ENCODE measurements around the gene FSTL1. TPM values are rescaled to one million over a fixed set of nuclear protein-coding genes. Genes with fewer than 3 reads are reported as not detected.

The FSTL1 gene
- total and polyA plus RNA-seq, 2 experiments from 2014 or later: 50.8 to 258 TPM

GRCh38 chr3:120432150-120432860, 18.5 kb downstream of the FSTL1 start:
- Mint-ChIP-seq H3K27ac (peak overlapping the region; percentile 79), H3K27me3 (ENCODE audit: insufficient read depth, low read depth, poor library complexity) (peaks cover 4% of the 10 kb centered on the region), H3K36me3 (ENCODE audit: low read depth) (peaks cover 60% of the 10 kb centered on the region), H3K4me1 (peaks cover 61% of the 10 kb centered on the region), H3K4me3 (no peak overlapping the region), H3K9me3 (no peaks in the 10 kb centered on the region; the same call in 2 of the 3 replicates)
- no peaks in the 10 kb centered on the region for H3F3A ChIP-seq (replicated peaks; ENCODE audit: low read depth)
- peak overlapping the region; percentile 67 for H3K27ac ChIP-seq (ENCODE audit: low read depth)
- no peak overlapping the region for H3K4me3 ChIP-seq
- peak overlapping the region; percentile 1 for H3K4me2 ChIP-seq
- H3K79me2 ChIP-seq (replicated peaks; ENCODE audit: insufficient read depth): peaks cover 57% of the 10 kb centered on the region
- peak; percentile 91 for DNase-seq (ENCODE audit: low spot score)
- peaks cover 23% of the 10 kb centered on the region for H3K4me1 ChIP-seq (ENCODE audit: insufficient read depth)
- peak; percentile 81 for ATAC-seq
- H3K9me2 ChIP-seq (ENCODE audit: insufficient read depth): no peaks in the 10 kb centered on the region
- 0 out of 2 replicates have a peak, but pooled peaks have one; percentile 20 for TF ChIP-seq CREB1 (CRISPR knock-in tag; IDR thresholded peaks at IDR 0.05; ENCODE audit: low read depth)
- no peak for TF ChIP-seq ETS1 (IDR thresholded peaks at IDR 0.05)
- TF ChIP-seq ZNF331 (CRISPR knock-in tag; IDR thresholded peaks at IDR 0.05; ENCODE audit: low read depth): no peak
- H4K20me1 ChIP-seq (replicated peaks; ENCODE audit: insufficient read depth): peaks cover 10% of the 10 kb centered on the region
- H2AFZ ChIP-seq: no peak overlapping the region
- no peaks in the 10 kb centered on the region for H3K27me3 ChIP-seq (ENCODE audit: insufficient read depth)
- peaks cover 17% of the 10 kb centered on the region; the same call in 1 of the 2 replicates for H3K36me3 ChIP-seq (ENCODE audit: insufficient read depth)

- H3K27me3 Mint-ChIP-seq (ENCODE audit: insufficient read depth, low read depth, poor library complexity): peaks cover 4% of the 10 kb centered on the region
- peaks cover 44% of the 10 kb centered on the region for H3K4me1 Mint-ChIP-seq
- Histone ChIP-seq H3F3A (replicated peaks; ENCODE audit: low read depth) (no peaks in the 10 kb centered on the region), H4K20me1 (replicated peaks; ENCODE audit: insufficient read depth) (peaks cover 16% of the 10 kb centered on the region), H3K4me2 (no peak overlapping the region), H3K79me2 (replicated peaks; ENCODE audit: insufficient read depth) (peaks cover 43% of the 10 kb centered on the region), H3K27me3 (ENCODE audit: insufficient read depth) (no peaks in the 10 kb centered on the region), H3K4me3 (no peak overlapping the region), H3K4me1 (ENCODE audit: insufficient read depth) (peaks cover 12% of the 10 kb centered on the region), H3K27ac (ENCODE audit: low read depth) (no peak overlapping the region), H2AFZ (no peak overlapping the region), H3K9me2 (ENCODE audit: insufficient read depth) (no peaks in the 10 kb centered on the region), H3K36me3 (ENCODE audit: insufficient read depth) (peaks cover 17% of the 10 kb centered on the region; the same call in 1 of the 2 replicates)
- ATAC-seq (no peak), DNase-seq (ENCODE audit: low spot score) (no peak)
- peaks cover 56% of the 10 kb centered on the region for H3K36me3 Mint-ChIP-seq (ENCODE audit: low read depth)
- 0 out of 2 replicates have a peak overlapping the region, but pooled peaks have one; percentile 28 for H3K27ac Mint-ChIP-seq
- no peaks in the 10 kb centered on the region; the same call in 2 of the 3 replicates for H3K9me3 Mint-ChIP-seq
- no peak for TF ChIP-seq REST (IDR thresholded peaks at IDR 0.05; ENCODE audit: unreplicated experiment)
- TF ChIP-seq ETS1 (IDR thresholded peaks at IDR 0.05): no peak
- TF ChIP-seq POLR2AphosphoS5 (IDR thresholded peaks at IDR 0.05; ENCODE audit: low read depth): no peak
- no peak for TF ChIP-seq CREB1 (CRISPR knock-in tag; IDR thresholded peaks at IDR 0.05; ENCODE audit: low read depth)
- no peak for TF ChIP-seq EZH2phosphoT487 (IDR thresholded peaks at IDR 0.05; ENCODE audit: unreplicated experiment)
- TF ChIP-seq NANOG (IDR thresholded peaks at IDR 0.05; ENCODE audit: borderline replicate concordance): no peak
- TF ChIP-seq ZNF331 (CRISPR knock-in tag; IDR thresholded peaks at IDR 0.05; ENCODE audit: low read depth): no peak
- no peak for TF ChIP-seq JUNB (IDR thresholded peaks at IDR 0.05; ENCODE audit: unreplicated experiment)
- H3K4me3 Mint-ChIP-seq: no peak overlapping the region
These were observed 20.9 kb downstream of the FSTL1 start for GRCh38 chr3:120429921-120430361.

Measured in GM23338 (cell line).